ENCODE measurements around the gene NPS.

Gene NPS

DNA sequence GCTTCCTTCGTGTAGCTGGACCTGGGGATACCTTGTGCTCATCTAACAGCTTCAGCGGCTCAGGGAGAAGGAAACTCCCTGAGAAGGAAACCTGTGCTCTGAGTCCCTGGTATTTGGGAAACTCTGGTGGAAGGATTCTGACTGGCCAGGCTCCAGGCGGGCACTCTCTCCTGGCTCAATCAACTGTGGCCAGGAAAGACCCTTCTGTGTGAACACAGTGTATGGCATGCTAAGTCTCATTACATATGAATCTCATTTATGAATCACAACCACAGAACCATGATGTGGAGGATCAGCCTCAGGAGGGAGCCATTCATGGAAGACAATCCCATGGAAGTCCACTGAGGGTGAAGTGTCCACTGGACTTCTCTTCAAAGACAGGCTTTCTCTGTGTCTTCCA is 20.9 kb downstream of the NPS start:
- no peak for DNase-seq (ENCODE audit: extremely low read depth, low read depth)
- TF ChIP-seq, protein P1, sequence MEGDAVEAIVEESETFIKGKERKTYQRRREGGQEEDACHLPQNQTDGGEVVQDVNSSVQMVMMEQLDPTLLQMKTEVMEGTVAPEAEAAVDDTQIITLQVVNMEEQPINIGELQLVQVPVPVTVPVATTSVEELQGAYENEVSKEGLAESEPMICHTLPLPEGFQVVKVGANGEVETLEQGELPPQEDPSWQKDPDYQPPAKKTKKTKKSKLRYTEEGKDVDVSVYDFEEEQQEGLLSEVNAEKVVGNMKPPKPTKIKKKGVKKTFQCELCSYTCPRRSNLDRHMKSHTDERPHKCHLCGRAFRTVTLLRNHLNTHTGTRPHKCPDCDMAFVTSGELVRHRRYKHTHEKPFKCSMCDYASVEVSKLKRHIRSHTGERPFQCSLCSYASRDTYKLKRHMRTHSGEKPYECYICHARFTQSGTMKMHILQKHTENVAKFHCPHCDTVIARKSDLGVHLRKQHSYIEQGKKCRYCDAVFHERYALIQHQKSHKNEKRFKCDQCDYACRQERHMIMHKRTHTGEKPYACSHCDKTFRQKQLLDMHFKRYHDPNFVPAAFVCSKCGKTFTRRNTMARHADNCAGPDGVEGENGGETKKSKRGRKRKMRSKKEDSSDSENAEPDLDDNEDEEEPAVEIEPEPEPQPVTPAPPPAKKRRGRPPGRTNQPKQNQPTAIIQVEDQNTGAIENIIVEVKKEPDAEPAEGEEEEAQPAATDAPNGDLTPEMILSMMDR (IDR thresholded peaks at IDR 0.05; ENCODE audit: low read depth, low read length): no peak

DNA sequence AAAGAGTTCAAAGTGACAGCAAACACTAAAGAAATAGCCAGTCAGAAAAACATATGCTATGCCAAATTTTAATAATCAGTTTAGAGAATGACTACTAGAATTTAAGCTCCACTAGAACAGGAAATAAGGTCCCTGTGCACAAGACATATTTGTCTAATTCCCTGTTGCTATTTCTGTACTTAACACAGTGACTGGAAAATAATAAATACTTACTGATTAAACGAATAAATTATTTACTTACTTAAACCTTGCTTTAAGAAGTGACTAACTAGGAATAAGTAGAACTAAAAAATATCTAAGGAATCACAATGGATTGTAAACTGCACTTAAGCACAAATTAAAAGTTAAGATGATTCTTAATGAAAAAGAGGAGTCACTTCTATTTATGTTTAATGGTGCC is 22.3 kb downstream of the NPS start:
- DNase-seq (ENCODE audit: extremely low read depth, low read depth): no peak
- TF ChIP-seq, protein P1 (IDR thresholded peaks at IDR 0.05; ENCODE audit: low read depth, low read length): no peak

DNA sequence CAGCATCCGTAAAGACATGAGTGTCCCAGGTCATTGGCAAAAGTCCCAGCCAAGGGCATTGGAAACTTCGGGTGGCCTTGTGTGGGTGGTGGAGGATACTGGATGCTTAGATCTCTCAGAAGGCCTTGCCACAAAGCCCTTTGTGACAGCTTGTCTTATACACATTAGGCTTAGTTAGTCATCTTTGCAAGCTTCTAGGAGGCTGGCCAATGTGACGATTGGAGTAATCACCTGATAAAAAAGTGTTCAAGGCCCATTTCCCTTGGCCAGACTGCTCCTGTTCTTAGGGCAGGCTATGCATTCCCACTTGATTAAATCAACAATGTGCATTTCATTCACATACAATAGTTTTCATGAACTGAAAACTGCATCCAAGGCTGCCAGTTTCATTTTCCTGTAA is 26.9 kb downstream of the NPS start:
- no peak for DNase-seq (ENCODE audit: extremely low read depth, low read depth)
- TF ChIP-seq, protein P1 (IDR thresholded peaks at IDR 0.05; ENCODE audit: low read depth, low read length): no peak

DNA sequence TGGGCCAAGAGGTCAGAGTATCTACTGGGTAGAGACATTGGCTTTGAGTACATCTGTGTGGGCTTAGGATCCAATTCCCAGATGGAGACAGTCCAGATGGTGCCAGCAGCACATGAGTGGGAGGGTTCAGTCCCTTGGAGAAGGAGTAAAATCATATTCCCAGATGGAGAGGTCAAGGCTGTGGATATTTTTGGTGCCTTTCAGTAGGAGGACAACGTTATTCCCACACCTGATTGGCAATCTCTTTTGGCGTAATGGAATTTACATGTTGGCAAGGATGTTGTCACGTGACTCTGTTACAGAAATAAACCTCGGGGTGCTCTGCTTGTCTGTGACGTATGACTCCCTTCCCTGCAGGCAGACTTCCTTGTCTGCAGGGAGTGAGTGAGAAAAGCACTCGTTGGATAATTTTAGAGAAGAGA is 27.6 kb downstream of the NPS start:
- DNase-seq (ENCODE audit: extremely low read depth, low read depth): no peak
- TF ChIP-seq, protein P1 (IDR thresholded peaks at IDR 0.05; ENCODE audit: low read depth, low read length): no peak

DNA sequence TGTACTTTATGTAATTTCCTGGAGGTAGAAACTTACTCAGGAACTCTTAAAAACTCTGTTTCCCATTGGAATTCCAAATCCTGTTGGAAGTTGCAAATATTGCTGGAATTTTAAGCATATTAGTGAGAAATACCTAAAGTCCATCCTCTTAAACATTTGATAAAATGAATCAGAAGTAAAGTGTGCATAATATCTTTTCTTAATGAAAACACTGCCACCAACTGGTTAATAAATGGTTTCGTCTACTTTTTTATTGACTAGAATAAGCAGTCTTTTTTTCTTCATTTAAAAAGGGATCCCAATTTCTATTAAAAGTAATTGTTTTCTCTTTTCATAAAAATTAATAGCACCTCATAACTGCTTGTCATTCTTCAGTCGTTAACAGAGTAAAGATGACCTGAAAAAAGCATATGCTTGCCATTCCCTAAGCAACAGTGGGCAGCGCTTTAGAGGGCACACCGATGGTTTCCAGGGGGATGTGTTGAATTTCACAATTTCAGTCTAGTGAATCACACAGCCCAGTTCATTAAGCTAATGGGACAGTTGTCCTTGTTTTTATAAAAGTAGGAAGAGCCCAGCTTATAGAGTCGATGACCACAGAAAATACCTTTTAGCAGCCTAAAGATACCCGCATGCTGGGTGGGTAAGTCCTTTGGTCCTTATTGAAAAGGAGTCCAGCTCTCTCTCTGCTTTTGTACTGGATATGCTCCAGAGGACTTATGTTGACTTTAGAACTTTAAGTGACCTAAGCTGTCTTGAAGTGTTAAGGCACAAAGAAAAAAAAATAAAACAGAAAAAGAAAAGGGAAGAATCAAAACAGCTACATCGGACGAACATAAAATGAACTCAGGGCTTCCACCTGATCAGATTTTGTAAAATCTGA is 28.5 kb downstream of the NPS start:
- no peak for DNase-seq (ENCODE audit: extremely low read depth, low read depth)
- TF ChIP-seq, protein P1 (IDR thresholded peaks at IDR 0.05; ENCODE audit: low read depth, low read length): no peak; the same call in 1 of the 2 replicates

DNA sequence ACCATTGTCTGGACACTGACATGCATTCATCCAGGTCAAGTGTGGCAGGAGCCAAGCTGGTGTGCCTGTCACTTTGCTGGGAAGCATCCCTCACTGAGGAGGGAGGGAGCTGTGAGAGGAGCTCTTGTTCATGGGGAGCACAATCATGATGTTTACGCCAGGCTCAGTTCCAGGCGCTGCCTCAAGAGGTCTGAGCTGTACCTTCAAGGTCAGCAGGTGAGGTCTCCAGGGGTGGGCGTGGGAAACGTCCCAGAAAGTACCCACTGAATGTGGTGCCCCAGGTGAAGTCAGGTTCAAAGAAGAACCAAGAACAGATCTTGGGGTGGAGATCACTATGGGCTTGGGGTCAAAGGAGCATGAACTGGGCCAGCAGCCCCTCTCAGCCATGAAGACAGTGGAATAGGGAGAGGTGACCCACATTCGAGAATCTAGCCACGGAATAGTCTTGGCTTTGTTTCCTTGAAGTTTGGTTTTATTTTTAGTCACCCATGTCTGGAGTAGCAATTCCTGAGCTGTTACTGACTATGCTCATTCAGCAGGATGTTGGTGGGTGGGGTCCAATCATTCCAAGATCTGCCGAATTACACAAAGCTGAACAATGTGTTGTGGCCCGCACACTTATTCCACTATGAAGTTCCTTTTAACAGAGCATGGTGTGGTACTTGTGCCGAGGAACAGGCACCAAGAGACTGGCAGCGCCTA is 29.3 kb downstream of the NPS start:
- DNase-seq (ENCODE audit: extremely low read depth, low read depth): no peak

More for the DNA sequence above, 29.3 kb downstream of the NPS start:
- TF ChIP-seq, protein P1 (IDR thresholded peaks at IDR 0.05; ENCODE audit: low read depth, low read length): no peak
